PC-9 (cell line): ENCODE measurements around the gene CXCR6. TPM values are rescaled to one million over a fixed set of nuclear protein-coding genes. Genes with fewer than 3 reads are reported as not detected.

Experiments used
- BruUV-seq: library from RNA; stranded (reverse); fragments of 400-500 nt; replicated peaks from 2 replicates; lab custom pipeline; 2021; lab: Mats Ljungman, UMichigan
- CTCF ChIA-PET: fragments of 300-600 bp; sonication (Branson Sonifier 250); formaldehyde crosslinking; loops from one replicate; lab custom pipeline; 2022; ENCODE audit warnings: antibody characterized with exemption; lab: Charles Lee
- POLR2A ChIA-PET: fragments of 300-600 bp; sonication (Branson Sonifier 250); formaldehyde crosslinking; loops from one replicate; lab custom pipeline; 2022; ENCODE audit warnings: antibody characterized with exemption; ENCODE audit not compliant: unreplicated experiment; lab: Charles Lee
- DNase-seq, 2 experiments: peaks; one replicate each; pipeline versions ENCODE4 v3.0.0 to v3.0.0-alpha.2; 2015 to 2022; ENCODE audit warnings: mixed read lengths in 1 of 2
- H2AFZ ChIP-seq: fragments of 200-600 bp; sonication (generic); 2 replicates; pipeline ENCODE4 v1.8.1; 2017; ENCODE audit warnings: antibody characterized with exemption
- H3F3A ChIP-seq: fragments of 200-600 bp; sonication (generic); 2 replicates; pipeline ENCODE4 v1.8.1; 2017; ENCODE audit warnings: antibody characterized with exemption, mild to moderate bottlenecking, low read depth; ENCODE audit not compliant: insufficient read depth
- H3K27ac ChIP-seq: fragments of 200-600 bp; sonication (generic); 2 replicates; pipeline ENCODE4 v1.6.1; 2016; ENCODE audit warnings: mixed run types
- H3K27me3 ChIP-seq: fragments of 200-600 bp; sonication (generic); 2 replicates; pipeline ENCODE4 v1.6.1; 2016; ENCODE audit warnings: low read depth, mixed run types; ENCODE audit not compliant: insufficient read depth
- H3K36me3 ChIP-seq: fragments of 200-600 bp; sonication (generic); 2 replicates; pipeline ENCODE4 v1.6.1; 2016; ENCODE audit warnings: low read depth, mixed run types
- H3K4me1 ChIP-seq: fragments of 200-600 bp; sonication (generic); replicated peaks from 2 replicates; pipeline ENCODE4 v1.6.1; 2016; ENCODE audit warnings: mixed run types; ENCODE audit not compliant: insufficient read depth
- H3K4me2 ChIP-seq: fragments of 200-600 bp; sonication (generic); 2 replicates; pipeline ENCODE4 v1.6.1; 2017; ENCODE audit warnings: mixed run types
- H3K4me3 ChIP-seq: fragments of 200-600 bp; sonication (generic); 2 replicates; pipeline ENCODE4 v1.6.1; 2016; ENCODE audit warnings: mixed run types
- H3K79me2 ChIP-seq: fragments of 200-600 bp; sonication (generic); 2 replicates; pipeline ENCODE4 v1.6.1; 2017; ENCODE audit warnings: low read depth, mixed run types
- H3K9me2 ChIP-seq: fragments of 200-600 bp; sonication (generic); 2 replicates; pipeline ENCODE4 v1.8.1; 2017; ENCODE audit warnings: mild to moderate bottlenecking; ENCODE audit not compliant: insufficient read depth
- H3K9me3 ChIP-seq: fragments of 200-600 bp; sonication (generic); 2 replicates; pipeline ENCODE4 v1.8.1; 2016; ENCODE audit warnings: low read depth; ENCODE audit not compliant: insufficient read depth
- H4K20me1 ChIP-seq: fragments of 200-600 bp; sonication (generic); 2 replicates; pipeline ENCODE4 v1.8.1; 2017; ENCODE audit not compliant: insufficient read depth
- CTCF ChIP-seq: fragments of 200-600 bp; sonication (generic); conservative IDR thresholded peaks from 2 replicates; pipeline ENCODE4 v1.6.1; 2017; ENCODE audit warnings: mixed run types, antibody characterized with exemption, mild to moderate bottlenecking, moderate library complexity
- EZH2 ChIP-seq: fragments of 200-600 bp; sonication (generic); IDR thresholded peaks from 2 replicates; pipeline ENCODE4 v1.8.0; 2017; ENCODE audit warnings: antibody characterized with exemption, low read depth
- intact Hi-C: fragments of 100-400 bp; cut with micrococcal nuclease; formaldehyde crosslinking; loops from one replicate; pipeline ENCODE4 v1.10.0; 2022; ENCODE audit not compliant: unreplicated experiment
- total RNA-seq: library from RNA; stranded (reverse); gene quantifications from 2 replicates; pipeline ENCODE4 v1.2.3, GENCODE V29; 2021

The CXCR6 gene
- total RNA-seq, 1 experiment from 2014 or later = 0.74 TPM

- H3K9me2 ChIP-seq = no peaks in the 10 kb centered on the region
- H4K20me1 ChIP-seq = no peaks in the 10 kb centered on the region
- H3F3A ChIP-seq = no peaks in the 10 kb centered on the region; the same call in 1 of the 2 replicates
- ChIA-PET CTCF (interaction anchor here (1.0 to 2.2 kb wide), 3 partner anchors 138 to 431 kb away, joined by 4 to 11 read pairs (median 6); no protein-coding TSS in a partner anchor), POLR2A (no interaction called here)
- H3K27ac ChIP-seq = no peak overlapping the region
- H3K27me3 ChIP-seq = no peaks in the 10 kb centered on the region
- BruUV-seq = no TSS peak
- peaks cover 8% of the 10 kb centered on the region; the same call in 1 of the 2 replicates for H3K4me1 ChIP-seq
- H3K9me3 ChIP-seq = no peaks in the 10 kb centered on the region
- H3K79me2 ChIP-seq = no peaks in the 10 kb centered on the region
- no peak for DNase-seq
- TF ChIP-seq CTCF (no peak), EZH2 (no peak)
- H3K36me3 ChIP-seq = peaks cover 11% of the 10 kb centered on the region
- intact Hi-C loops = loop anchor here (1.0 to 10.0 kb wide), 4 partner anchors 270 to 903 kb away; partner anchors contain the start of gene CCR1
- H2AFZ ChIP-seq = no peak overlapping the region
- H3K4me3 ChIP-seq = no peak overlapping the region
- H3K4me2 ChIP-seq = no peak overlapping the region
Observed at GRCh38 chr3:45938043-45938435, 5.2 kb upstream of the CXCR6 start.

- intact Hi-C loops = loop anchor here (1.0 to 10.0 kb wide), 5 partner anchors 140 to 904 kb away; partner anchors contain the start of gene CCR1
- no peaks in the 10 kb centered on the region for H3K9me2 ChIP-seq
- peak; percentile 73 for DNase-seq
- no peak overlapping the region for H3K4me2 ChIP-seq
- BruUV-seq = no TSS peak
- H2AFZ ChIP-seq = no peak overlapping the region
- H3K36me3 ChIP-seq = peaks cover 11% of the 10 kb centered on the region
- ChIA-PET POLR2A (interaction anchor here (0.6 kb wide), 1 partner anchor 271 kb away, joined by 4 read pairs; no protein-coding TSS in a partner anchor), CTCF (interaction anchor here (1.0 to 2.2 kb wide), 3 partner anchors 138 to 430 kb away, joined by 4 to 11 read pairs (median 6); no protein-coding TSS in a partner anchor)
- H3K9me3 ChIP-seq = no peaks in the 10 kb centered on the region
- no peaks in the 10 kb centered on the region for H3K27me3 ChIP-seq
- peaks cover 8% of the 10 kb centered on the region; the same call in 1 of the 2 replicates for H3K4me1 ChIP-seq
- no peak overlapping the region for H3K27ac ChIP-seq
- H3K79me2 ChIP-seq = no peaks in the 10 kb centered on the region
- H4K20me1 ChIP-seq = no peaks in the 10 kb centered on the region
- H3K4me3 ChIP-seq = no peak overlapping the region
- TF ChIP-seq EZH2 (no peak), CTCF (peak; percentile 86)
- H3F3A ChIP-seq = no peaks in the 10 kb centered on the region; the same call in 1 of the 2 replicates
Observed at GRCh38 chr3:45938864-45939263, 4.4 kb upstream of the CXCR6 start.

GRCh38 chr3:45939341-45939771 lies 3.9 kb upstream of the CXCR6 start:
- H3K4me1 ChIP-seq = peaks cover 8% of the 10 kb centered on the region; the same call in 1 of the 2 replicates
- no peak for DNase-seq
- CTCF ChIA-PET = interaction anchor here (1.0 to 2.2 kb wide), 3 partner anchors 137 to 430 kb away, joined by 4 to 11 read pairs (median 6); no protein-coding TSS in a partner anchor
- H3K4me3 ChIP-seq = no peak overlapping the region
- H3K36me3 ChIP-seq = peaks cover 8% of the 10 kb centered on the region
- H3K79me2 ChIP-seq = no peaks in the 10 kb centered on the region
- intact Hi-C loops = loop anchor here (1.0 to 10.0 kb wide), 4 partner anchors 140 to 905 kb away; no protein-coding TSS in a partner anchor
- no peaks in the 10 kb centered on the region for H4K20me1 ChIP-seq
- no peaks in the 10 kb centered on the region; the same call in 1 of the 2 replicates for H3F3A ChIP-seq
- TF ChIP-seq EZH2 (no peak), CTCF (no peak)
- no peak overlapping the region for H2AFZ ChIP-seq
- H3K9me3 ChIP-seq = no peaks in the 10 kb centered on the region
- no peaks in the 10 kb centered on the region for H3K9me2 ChIP-seq
- H3K27me3 ChIP-seq = no peaks in the 10 kb centered on the region
- POLR2A ChIA-PET = no interaction called here
- H3K27ac ChIP-seq = no peak overlapping the region
- BruUV-seq = no TSS peak
- no peak overlapping the region for H3K4me2 ChIP-seq
